Measurements from ENCODE around the gene SNED1. TPM values are rescaled to one million over a fixed set of nuclear protein-coding genes. Genes with fewer than 3 reads are reported as not detected.

Gene SNED1
- total and polyA plus RNA-seq, 2 experiments from 2014 or later = 1.5 to 2.8 TPM

DNA sequence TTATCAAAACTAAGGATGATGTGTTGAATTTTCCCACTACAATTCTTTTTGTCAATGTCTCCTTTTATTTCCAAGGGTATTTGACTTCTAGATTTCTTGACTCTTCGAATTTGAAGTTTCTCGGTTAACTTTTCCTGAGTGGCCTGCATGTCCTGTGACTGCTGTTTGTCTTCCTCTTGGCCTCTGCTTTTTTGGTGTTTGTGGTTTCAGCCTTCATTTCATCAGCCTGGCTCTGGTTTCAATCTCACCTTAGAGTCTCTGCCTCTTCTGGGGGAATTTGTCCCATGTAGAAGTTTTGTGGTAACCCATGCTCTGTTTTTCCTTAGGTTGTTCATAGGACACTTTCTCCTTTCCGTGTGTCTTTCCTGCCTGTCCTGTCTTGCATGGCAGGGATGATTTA, 28.3 kb upstream of the SNED1 start:
- no peak for ATAC-seq
- Histone ChIP-seq H2AFZ (no peak overlapping the region), H3F3A (replicated peaks; ENCODE audit: low read depth) (no peaks in the 10 kb centered on the region), H3K4me2 (no peak overlapping the region), H3K36me3 (ENCODE audit: insufficient read depth) (no peaks in the 10 kb centered on the region), H3K79me2 (replicated peaks; ENCODE audit: insufficient read depth) (no peaks in the 10 kb centered on the region), H3K27ac (ENCODE audit: low read depth) (no peak overlapping the region), H4K20me1 (replicated peaks; ENCODE audit: insufficient read depth) (no peaks in the 10 kb centered on the region), H3K9me2 (ENCODE audit: insufficient read depth) (no peaks in the 10 kb centered on the region), H3K4me3 (no peak overlapping the region), H3K4me1 (ENCODE audit: insufficient read depth) (no peaks in the 10 kb centered on the region), H3K27me3 (ENCODE audit: insufficient read depth) (no peaks in the 10 kb centered on the region)
- Mint-ChIP-seq H3K27ac (no peak overlapping the region), H3K4me1 (no peaks in the 10 kb centered on the region; the same call in 2 of the 3 replicates), H3K4me3 (no peak overlapping the region), H3K9me3 (no peaks in the 10 kb centered on the region), H3K36me3 (ENCODE audit: low read depth) (no peaks in the 10 kb centered on the region; the same call in 2 of the 3 replicates), H3K27me3 (ENCODE audit: insufficient read depth, low read depth, poor library complexity) (peaks cover 4% of the 10 kb centered on the region)
- DNase-seq (ENCODE audit: low spot score) = no peak
- TF ChIP-seq POLR2AphosphoS5 (IDR thresholded peaks at IDR 0.05; ENCODE audit: low read depth) = no peak
- TF ChIP-seq CREB1 (CRISPR knock-in tag; IDR thresholded peaks at IDR 0.05; ENCODE audit: low read depth) = no peak
- TF ChIP-seq, protein P1, sequence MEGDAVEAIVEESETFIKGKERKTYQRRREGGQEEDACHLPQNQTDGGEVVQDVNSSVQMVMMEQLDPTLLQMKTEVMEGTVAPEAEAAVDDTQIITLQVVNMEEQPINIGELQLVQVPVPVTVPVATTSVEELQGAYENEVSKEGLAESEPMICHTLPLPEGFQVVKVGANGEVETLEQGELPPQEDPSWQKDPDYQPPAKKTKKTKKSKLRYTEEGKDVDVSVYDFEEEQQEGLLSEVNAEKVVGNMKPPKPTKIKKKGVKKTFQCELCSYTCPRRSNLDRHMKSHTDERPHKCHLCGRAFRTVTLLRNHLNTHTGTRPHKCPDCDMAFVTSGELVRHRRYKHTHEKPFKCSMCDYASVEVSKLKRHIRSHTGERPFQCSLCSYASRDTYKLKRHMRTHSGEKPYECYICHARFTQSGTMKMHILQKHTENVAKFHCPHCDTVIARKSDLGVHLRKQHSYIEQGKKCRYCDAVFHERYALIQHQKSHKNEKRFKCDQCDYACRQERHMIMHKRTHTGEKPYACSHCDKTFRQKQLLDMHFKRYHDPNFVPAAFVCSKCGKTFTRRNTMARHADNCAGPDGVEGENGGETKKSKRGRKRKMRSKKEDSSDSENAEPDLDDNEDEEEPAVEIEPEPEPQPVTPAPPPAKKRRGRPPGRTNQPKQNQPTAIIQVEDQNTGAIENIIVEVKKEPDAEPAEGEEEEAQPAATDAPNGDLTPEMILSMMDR (conservative IDR thresholded peaks at IDR 0.05; ENCODE audit: low read depth in 2 of 2) = no peak
- TF ChIP-seq, protein P2, sequence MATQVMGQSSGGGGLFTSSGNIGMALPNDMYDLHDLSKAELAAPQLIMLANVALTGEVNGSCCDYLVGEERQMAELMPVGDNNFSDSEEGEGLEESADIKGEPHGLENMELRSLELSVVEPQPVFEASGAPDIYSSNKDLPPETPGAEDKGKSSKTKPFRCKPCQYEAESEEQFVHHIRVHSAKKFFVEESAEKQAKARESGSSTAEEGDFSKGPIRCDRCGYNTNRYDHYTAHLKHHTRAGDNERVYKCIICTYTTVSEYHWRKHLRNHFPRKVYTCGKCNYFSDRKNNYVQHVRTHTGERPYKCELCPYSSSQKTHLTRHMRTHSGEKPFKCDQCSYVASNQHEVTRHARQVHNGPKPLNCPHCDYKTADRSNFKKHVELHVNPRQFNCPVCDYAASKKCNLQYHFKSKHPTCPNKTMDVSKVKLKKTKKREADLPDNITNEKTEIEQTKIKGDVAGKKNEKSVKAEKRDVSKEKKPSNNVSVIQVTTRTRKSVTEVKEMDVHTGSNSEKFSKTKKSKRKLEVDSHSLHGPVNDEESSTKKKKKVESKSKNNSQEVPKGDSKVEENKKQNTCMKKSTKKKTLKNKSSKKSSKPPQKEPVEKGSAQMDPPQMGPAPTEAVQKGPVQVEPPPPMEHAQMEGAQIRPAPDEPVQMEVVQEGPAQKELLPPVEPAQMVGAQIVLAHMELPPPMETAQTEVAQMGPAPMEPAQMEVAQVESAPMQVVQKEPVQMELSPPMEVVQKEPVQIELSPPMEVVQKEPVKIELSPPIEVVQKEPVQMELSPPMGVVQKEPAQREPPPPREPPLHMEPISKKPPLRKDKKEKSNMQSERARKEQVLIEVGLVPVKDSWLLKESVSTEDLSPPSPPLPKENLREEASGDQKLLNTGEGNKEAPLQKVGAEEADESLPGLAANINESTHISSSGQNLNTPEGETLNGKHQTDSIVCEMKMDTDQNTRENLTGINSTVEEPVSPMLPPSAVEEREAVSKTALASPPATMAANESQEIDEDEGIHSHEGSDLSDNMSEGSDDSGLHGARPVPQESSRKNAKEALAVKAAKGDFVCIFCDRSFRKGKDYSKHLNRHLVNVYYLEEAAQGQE (IDR thresholded peaks at IDR 0.05; ENCODE audit: unreplicated experiment) = no peak
- no peak for TF ChIP-seq EZH2phosphoT487 (IDR thresholded peaks at IDR 0.05; ENCODE audit: unreplicated experiment)
- TF ChIP-seq NANOG (IDR thresholded peaks at IDR 0.05; ENCODE audit: borderline replicate concordance) = no peak
- TF ChIP-seq, protein P3, sequence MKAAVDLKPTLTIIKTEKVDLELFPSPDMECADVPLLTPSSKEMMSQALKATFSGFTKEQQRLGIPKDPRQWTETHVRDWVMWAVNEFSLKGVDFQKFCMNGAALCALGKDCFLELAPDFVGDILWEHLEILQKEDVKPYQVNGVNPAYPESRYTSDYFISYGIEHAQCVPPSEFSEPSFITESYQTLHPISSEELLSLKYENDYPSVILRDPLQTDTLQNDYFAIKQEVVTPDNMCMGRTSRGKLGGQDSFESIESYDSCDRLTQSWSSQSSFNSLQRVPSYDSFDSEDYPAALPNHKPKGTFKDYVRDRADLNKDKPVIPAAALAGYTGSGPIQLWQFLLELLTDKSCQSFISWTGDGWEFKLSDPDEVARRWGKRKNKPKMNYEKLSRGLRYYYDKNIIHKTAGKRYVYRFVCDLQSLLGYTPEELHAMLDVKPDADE (IDR thresholded peaks at IDR 0.05) = no peak
- TF ChIP-seq, protein P4, sequence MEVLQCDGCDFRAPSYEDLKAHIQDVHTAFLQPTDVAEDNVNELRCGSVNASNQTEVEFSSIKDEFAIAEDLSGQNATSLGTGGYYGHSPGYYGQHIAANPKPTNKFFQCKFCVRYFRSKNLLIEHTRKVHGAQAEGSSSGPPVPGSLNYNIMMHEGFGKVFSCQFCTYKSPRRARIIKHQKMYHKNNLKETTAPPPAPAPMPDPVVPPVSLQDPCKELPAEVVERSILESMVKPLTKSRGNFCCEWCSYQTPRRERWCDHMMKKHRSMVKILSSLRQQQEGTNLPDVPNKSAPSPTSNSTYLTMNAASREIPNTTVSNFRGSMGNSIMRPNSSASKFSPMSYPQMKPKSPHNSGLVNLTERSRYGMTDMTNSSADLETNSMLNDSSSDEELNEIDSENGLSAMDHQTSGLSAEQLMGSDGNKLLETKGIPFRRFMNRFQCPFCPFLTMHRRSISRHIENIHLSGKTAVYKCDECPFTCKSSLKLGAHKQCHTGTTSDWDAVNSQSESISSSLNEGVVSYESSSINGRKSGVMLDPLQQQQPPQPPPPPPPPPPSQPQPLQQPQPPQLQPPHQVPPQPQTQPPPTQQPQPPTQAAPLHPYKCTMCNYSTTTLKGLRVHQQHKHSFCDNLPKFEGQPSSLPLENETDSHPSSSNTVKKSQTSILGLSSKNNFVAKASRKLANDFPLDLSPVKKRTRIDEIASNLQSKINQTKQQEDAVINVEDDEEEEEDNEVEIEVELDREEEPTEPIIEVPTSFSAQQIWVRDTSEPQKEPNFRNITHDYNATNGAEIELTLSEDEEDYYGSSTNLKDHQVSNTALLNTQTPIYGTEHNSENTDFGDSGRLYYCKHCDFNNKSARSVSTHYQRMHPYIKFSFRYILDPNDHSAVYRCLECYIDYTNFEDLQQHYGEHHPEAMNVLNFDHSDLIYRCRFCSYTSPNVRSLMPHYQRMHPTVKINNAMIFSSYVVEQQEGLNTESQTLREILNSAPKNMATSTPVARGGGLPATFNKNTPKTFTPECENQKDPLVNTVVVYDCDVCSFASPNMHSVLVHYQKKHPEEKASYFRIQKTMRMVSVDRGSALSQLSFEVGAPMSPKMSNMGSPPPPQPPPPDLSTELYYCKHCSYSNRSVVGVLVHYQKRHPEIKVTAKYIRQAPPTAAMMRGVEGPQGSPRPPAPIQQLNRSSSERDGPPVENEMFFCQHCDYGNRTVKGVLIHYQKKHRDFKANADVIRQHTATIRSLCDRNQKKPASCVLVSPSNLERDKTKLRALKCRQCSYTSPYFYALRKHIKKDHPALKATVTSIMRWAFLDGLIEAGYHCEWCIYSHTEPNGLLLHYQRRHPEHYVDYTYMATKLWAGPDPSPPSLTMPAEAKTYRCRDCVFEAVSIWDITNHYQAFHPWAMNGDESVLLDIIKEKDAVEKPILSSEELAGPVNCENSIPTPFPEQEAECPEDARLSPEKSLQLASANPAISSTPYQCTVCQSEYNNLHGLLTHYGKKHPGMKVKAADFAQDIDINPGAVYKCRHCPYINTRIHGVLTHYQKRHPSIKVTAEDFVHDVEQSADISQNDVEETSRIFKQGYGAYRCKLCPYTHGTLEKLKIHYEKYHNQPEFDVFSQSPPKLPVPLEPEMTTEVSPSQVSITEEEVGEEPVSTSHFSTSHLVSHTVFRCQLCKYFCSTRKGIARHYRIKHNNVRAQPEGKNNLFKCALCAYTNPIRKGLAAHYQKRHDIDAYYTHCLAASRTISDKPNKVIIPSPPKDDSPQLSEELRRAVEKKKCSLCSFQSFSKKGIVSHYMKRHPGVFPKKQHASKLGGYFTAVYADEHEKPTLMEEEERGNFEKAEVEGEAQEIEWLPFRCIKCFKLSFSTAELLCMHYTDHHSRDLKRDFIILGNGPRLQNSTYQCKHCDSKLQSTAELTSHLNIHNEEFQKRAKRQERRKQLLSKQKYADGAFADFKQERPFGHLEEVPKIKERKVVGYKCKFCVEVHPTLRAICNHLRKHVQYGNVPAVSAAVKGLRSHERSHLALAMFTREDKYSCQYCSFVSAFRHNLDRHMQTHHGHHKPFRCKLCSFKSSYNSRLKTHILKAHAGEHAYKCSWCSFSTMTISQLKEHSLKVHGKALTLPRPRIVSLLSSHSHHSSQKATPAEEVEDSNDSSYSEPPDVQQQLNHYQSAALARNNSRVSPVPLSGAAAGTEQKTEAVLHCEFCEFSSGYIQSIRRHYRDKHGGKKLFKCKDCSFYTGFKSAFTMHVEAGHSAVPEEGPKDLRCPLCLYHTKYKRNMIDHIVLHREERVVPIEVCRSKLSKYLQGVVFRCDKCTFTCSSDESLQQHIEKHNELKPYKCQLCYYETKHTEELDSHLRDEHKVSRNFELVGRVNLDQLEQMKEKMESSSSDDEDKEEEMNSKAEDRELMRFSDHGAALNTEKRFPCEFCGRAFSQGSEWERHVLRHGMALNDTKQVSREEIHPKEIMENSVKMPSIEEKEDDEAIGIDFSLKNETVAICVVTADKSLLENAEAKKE (CRISPR knock-in tag; IDR thresholded peaks at IDR 0.05) = no peak
- TF ChIP-seq JUNB (IDR thresholded peaks at IDR 0.05; ENCODE audit: unreplicated experiment) = no peak
- TF ChIP-seq STAT1 (IDR thresholded peaks at IDR 0.05; ENCODE audit: unreplicated experiment) = no peak
- no peak for TF ChIP-seq ZNF114 (CRISPR knock-in tag; IDR thresholded peaks at IDR 0.05)
- no peak for TF ChIP-seq EZH2 (IDR thresholded peaks at IDR 0.05; ENCODE audit: low read depth, unreplicated experiment)
- TF ChIP-seq ZNF331 (CRISPR knock-in tag; IDR thresholded peaks at IDR 0.05; ENCODE audit: low read depth) = no peak

Measured in GM23338 (cell line).